Upper lobe of left lung (tissue), 4 donors: ENCODE data around the gene SNAPC1.

Experiments used
- CTCF ChIP-seq, 6 experiments: fragments of 450-650 bp in 4 of 6; fragments of 200-600 bp in 2 of 6; sonication (generic) in 2 of 6; IDR thresholded peaks; one replicate each; pipeline ENCODE4 v1.5.1; 2016 to 2019; ENCODE audit warnings: antibody characterized with exemption in 6 of 6
- EP300 ChIP-seq, 4 donors: sonication (generic); formaldehyde crosslinking; IDR thresholded peaks; one replicate each; pipeline ENCODE4 v1.5.1; 2017; ENCODE audit warnings: antibody characterized with exemption in 4 of 4, control low read depth in 2 of 4
- POLR2A ChIP-seq, 4 donors: fragments of 450-650 bp; IDR thresholded peaks; one replicate each; pipeline ENCODE4 v1.5.1; 2016 to 2017; ENCODE audit warnings: antibody characterized with exemption in 4 of 4, mild to moderate bottlenecking in 2 of 4
- POLR2AphosphoS5 ChIP-seq, 2 donors: sonication (generic); formaldehyde crosslinking; IDR thresholded peaks; one replicate each; pipeline ENCODE4 v1.5.1; 2017; ENCODE audit warnings: antibody characterized with exemption in 2 of 2

DNA sequence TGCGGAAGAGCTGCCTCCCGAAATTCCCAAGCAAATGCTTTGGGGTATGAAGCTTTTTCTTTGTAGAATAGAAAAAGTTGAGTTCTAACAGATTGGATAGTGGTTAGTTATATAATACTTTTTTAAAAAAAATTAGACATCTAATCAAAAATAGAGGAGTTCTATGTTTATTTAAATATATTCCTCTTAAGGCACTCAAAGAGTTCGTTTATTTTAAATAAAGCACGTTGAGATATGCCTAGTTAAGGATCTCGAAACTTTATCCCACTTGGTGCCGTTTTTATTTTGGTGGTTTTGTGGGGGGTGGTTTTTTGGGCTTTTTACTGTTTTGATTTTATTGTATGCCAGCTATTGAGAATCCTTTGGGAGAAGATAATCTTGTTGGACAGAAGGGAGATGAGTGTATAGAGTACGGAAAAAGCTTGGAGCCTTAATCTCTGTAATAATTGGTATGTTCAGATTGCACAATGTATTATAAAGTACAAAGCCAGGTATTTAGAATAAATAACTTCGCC is 10.7 kb upstream of the SNAPC1 start:
- TF ChIP-seq CTCF (IDR thresholded peaks at IDR 0.05) (no peak), POLR2AphosphoS5 (IDR thresholded peaks at IDR 0.05) (no peak), EP300 (IDR thresholded peaks at IDR 0.05) (no peak), POLR2A (IDR thresholded peaks at IDR 0.05) (no peak)
